Fibroblast of upper back skin (primary cell): ENCODE results near the gene PPP3CB.

Source experiments
- DNase-seq: peaks from one replicate; pipeline ENCODE4 v3.0.0-alpha.2; 2013

Gene PPP3CB

GRCh38 chr10:73478636-73479035 is 17.2 kb downstream of the PPP3CB start:
- no peak for DNase-seq

- DNase-seq: no peak
Observed at GRCh38 chr10:73471226-73471625, 24.6 kb downstream of the PPP3CB start.

- no peak for DNase-seq
Observed at GRCh38 chr10:73469579-73469978, 26.2 kb downstream of the PPP3CB start.

GRCh38 chr10:73467206-73467605 is 28.6 kb downstream of the PPP3CB start:
- DNase-seq: no peak

GRCh38 chr10:73465978-73466726 is 29.7 kb downstream of the PPP3CB start:
- DNase-seq: no peak

GRCh38 chr10:73460897-73461296 is 34.9 kb downstream of the PPP3CB start:
- no peak for DNase-seq

- peak; percentile 33 for DNase-seq
Observed at GRCh38 chr10:73459683-73460314, 36.0 kb downstream of the PPP3CB start.

GRCh38 chr10:73456187-73456890 is 39.5 kb downstream of the PPP3CB start:
- no peak for DNase-seq

GRCh38 chr10:73449113-73449512 is 46.7 kb downstream of the PPP3CB start:
- no peak for DNase-seq

GRCh38 chr10:73448384-73448783 is 47.4 kb downstream of the PPP3CB start:
- no peak for DNase-seq

- DNase-seq: no peak
Observed at GRCh38 chr10:73446926-73447325, 48.9 kb downstream of the PPP3CB start.

GRCh38 chr10:73444457-73444856 is 51.4 kb downstream of the PPP3CB start:
- no peak for DNase-seq

- DNase-seq: peak; percentile 63
Observed at GRCh38 chr10:73439605-73440312, 56.1 kb downstream of the PPP3CB start.

- peak; percentile 48 for DNase-seq
Observed at GRCh38 chr10:73439055-73439454, 56.8 kb downstream of the PPP3CB start.

- no peak for DNase-seq
Observed at GRCh38 chr10:73433538-73433867, 62.3 kb downstream of the PPP3CB start, which contains the start of gene MSS51. TSS of gene MSS51 (minus strand) at chr10:73433561. CDS start at chr10:73428284, 5,277 bp downstream.

GRCh38 chr10:73432646-73433537 is 62.9 kb downstream of the PPP3CB start:
- DNase-seq: no peak

GRCh38 chr10:73426318-73426717 is 69.5 kb downstream of the PPP3CB start:
- DNase-seq: no peak

- DNase-seq: no peak
Observed at GRCh38 chr10:73424478-73424877, 71.3 kb downstream of the PPP3CB start.

- DNase-seq: no peak
Observed at GRCh38 chr10:73423309-73423708, 72.5 kb downstream of the PPP3CB start.

GRCh38 chr10:73416571-73416970 is 79.3 kb downstream of the PPP3CB start:
- no peak for DNase-seq

GRCh38 chr10:73414230-73414945 is 81.4 kb downstream of the PPP3CB start:
- no peak for DNase-seq
